Brain microvascular endothelial cell (primary cell): ENCODE measurements around the gene NKAP.

Source experiments
- DNase-seq: peaks from one replicate; pipeline ENCODE4 v3.0.0-alpha.2; 2020
- H3K27ac ChIP-seq: fragments of 250-450 bp; sonication (Bioruptor Pico); 2 replicates; pipeline ENCODE4 v1.5.1; 2020; ENCODE audit warnings: mild to moderate bottlenecking, moderate library complexity
- H3K27me3 ChIP-seq: fragments of 250-450 bp; sonication (Bioruptor Pico); replicated peaks from 2 replicates; pipeline ENCODE4 v1.5.1; 2020; ENCODE audit warnings: mild to moderate bottlenecking
- H3K36me3 ChIP-seq: fragments of 250-450 bp; sonication (Bioruptor Pico); replicated peaks from 2 replicates; pipeline ENCODE4 v1.5.1; 2020; ENCODE audit warnings: mild to moderate bottlenecking
- H3K4me3 ChIP-seq: 2 replicates; pipeline ENCODE4 v1.5.1; 2011; ENCODE audit warnings: low read depth, mild to moderate bottlenecking, control low read depth, low read length, moderate library complexity
- CTCF ChIP-seq: IDR thresholded peaks from 2 replicates; pipeline ENCODE4 v1.5.1; 2011; ENCODE audit warnings: low read depth, mild to moderate bottlenecking, moderate library complexity, low read length, control low read depth, inconsistent platforms; ENCODE audit errors: missing control alignments
- in situ Hi-C: cut with HindIII; loops from 2 replicates; pipeline ENCODE4 v1.10.0; 2017; ENCODE audit warnings: low sequenced_read_pairs, low pct_ligation_motif_present

NKAP gene

DNA sequence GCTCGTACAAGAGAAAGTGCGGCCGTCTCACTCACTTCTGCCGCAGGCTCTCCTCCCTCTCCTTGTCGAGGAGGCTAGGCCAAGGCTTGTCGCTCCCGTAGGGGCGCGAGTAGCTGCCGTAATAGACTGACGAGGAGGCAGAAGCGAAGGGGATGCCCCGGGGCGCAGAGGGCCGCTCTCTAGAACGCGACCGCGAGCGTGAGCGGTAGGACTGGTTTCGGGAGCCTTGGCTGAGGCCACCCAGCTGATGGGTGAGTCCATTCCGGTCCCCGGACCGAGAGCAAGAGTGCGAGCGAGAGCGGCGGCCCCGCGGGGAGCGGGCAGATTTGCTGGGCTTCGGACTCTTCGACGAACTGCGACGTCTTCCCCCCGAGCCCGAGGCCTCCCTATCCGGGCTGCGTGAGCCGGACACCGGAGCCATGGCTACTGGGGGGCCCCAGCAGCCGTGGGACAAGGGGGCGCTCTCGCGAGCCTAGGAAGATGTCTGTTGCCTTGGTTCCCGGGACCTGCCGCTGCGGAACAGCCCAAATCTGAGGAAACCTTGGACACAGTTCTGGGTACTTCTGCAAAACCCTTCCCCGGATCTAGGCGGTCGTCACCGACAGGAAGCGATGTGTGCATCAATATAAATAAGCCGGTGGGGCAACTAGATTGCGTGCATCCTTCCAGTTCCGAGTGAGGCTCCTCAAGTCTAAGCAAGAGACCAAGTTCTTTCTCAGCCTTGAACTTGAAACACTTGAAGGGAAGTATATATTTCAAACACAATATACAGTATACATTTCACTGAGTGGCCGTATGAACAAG lies at the start of gene NKAP:
NKAP (minus strand) TSS at position 567 of the 804 bp plus-strand sequence; CDS start at position 421, 146 bp downstream.
- in situ Hi-C loops, result no loop called here
- TF ChIP-seq CTCF, result no peak
- DNase-seq, result peak; percentile 91
- no peaks in the 10 kb centered on the region for H3K36me3 ChIP-seq
- H3K4me3 ChIP-seq, result peak within 1 kb of the TSS; percentile 72
- H3K27me3 ChIP-seq, result no peaks in the 10 kb centered on the region
- peak within 1 kb of the TSS; percentile 58 for H3K27ac ChIP-seq

GRCh38 chrX:119991005-119991787 lies 47.6 kb upstream of the NKAP start:
- no peak for DNase-seq

DNA sequence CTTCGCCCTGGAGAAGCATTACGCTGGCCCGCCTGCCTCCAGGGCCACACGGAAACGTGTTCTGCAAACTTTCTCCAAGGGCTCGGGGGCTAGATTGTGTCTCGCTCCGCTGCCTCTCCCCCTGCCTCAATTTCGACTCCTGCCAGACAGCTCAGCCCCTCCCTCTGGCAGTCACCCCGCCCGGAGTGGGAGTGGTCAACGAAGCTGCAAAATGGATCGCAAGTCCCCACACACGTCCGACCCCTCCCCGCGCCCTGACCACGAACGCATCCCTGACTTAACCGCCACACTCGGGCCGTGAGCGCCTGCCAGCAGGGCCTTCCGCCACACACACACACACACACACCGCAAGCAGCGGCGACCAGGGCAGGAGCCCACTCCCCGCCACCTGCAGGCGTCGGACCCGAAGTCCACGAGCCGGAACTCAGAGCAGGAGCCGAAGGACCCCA lies 47.0 kb upstream of the NKAP start:
- in situ Hi-C loops, result no loop called here
- H3K27ac ChIP-seq, result no peak overlapping the region
- H3K27me3 ChIP-seq, result peaks cover 6% of the 10 kb centered on the region
- no peak overlapping the region for H3K4me3 ChIP-seq
- DNase-seq, result no peak
- TF ChIP-seq CTCF, result no peak
- H3K36me3 ChIP-seq, result no peaks in the 10 kb centered on the region

More at GRCh38 chrX:119991005-119991787, 47.6 kb upstream of the NKAP start:
- H3K4me3 ChIP-seq, result no peak overlapping the region
- H3K27ac ChIP-seq, result no peak overlapping the region
- no peak for TF ChIP-seq CTCF
- in situ Hi-C loops, result no loop called here
- peaks cover 6% of the 10 kb centered on the region for H3K27me3 ChIP-seq
- no peaks in the 10 kb centered on the region for H3K36me3 ChIP-seq

DNA sequence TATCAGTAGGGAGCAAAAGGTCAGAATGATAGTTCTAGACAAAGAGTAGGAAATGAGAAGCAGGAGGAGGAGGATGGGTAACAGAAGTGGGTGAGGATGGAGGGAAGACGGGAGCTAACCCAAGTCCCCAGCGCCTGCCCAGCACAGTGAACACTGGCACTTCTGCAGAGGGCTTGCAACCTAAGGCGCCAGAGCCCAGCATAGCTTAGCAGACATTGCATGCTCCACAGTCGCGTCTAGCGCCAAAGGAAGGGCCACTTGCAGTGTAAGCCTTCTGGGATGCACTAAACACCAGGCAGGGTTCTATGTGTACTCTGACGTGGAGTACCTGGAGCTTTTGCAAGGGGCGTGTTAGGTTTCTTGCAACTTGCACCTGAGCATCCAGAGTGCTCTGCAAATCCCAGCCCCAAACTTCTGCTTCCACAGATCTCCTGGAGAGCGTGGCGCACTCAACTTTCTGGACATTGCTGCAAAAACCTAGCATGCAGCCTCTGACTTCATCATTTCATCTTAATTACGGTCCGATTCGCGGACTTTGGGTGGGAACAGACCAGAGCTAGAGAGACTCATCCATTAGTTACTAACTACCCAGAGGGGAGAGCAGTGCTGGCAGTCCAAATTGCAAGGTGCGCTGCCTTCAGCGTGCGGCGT lies 46.5 kb upstream of the NKAP start:
- H3K27ac ChIP-seq, result no peak overlapping the region
- TF ChIP-seq CTCF, result no peak
- no peak for DNase-seq
- peaks cover 6% of the 10 kb centered on the region for H3K27me3 ChIP-seq
- H3K36me3 ChIP-seq, result no peaks in the 10 kb centered on the region
- in situ Hi-C loops, result no loop called here
- H3K4me3 ChIP-seq, result no peak overlapping the region

DNA sequence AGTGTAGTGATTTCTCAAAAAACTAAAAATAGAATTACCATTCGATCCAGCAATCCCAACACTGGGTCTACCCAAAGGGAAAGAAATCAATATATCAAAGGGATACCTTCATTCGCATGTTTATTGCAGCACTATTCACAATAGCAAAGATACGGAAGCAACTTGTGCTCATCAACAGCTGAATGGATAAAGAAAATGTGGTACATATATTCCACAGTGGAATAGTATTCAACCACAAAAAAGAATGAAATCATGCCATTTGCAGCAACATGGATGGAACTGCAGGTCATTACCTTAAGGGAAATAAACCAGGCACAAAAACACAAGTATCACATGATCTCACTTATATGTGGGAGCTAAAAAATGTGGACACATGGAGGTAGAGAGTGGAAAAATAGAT lies 42.7 kb upstream of the NKAP start:
- DNase-seq, result no peak
- no peak for TF ChIP-seq CTCF
- Histone ChIP-seq H3K27me3 (peaks cover 5% of the 10 kb centered on the region), H3K27ac (no peak overlapping the region), H3K36me3 (no peaks in the 10 kb centered on the region), H3K4me3 (no peak overlapping the region)
- in situ Hi-C loops, result no loop called here
